Stimulated activated naive CD4-positive, alpha-beta T cell treated with Interleukin-2 at 50 U/mL for 16 hours (primary cell): ENCODE data around the gene HOXB9.
A peak's percentile ranks its signal among the peaks of the same experiment; 100 is the strongest.

ENCODE experiments used
- DNase-seq: peaks from one replicate; lab custom pipeline; 2025; lab: John Stamatoyannopoulos, UW

HOXB9 gene

DNA sequence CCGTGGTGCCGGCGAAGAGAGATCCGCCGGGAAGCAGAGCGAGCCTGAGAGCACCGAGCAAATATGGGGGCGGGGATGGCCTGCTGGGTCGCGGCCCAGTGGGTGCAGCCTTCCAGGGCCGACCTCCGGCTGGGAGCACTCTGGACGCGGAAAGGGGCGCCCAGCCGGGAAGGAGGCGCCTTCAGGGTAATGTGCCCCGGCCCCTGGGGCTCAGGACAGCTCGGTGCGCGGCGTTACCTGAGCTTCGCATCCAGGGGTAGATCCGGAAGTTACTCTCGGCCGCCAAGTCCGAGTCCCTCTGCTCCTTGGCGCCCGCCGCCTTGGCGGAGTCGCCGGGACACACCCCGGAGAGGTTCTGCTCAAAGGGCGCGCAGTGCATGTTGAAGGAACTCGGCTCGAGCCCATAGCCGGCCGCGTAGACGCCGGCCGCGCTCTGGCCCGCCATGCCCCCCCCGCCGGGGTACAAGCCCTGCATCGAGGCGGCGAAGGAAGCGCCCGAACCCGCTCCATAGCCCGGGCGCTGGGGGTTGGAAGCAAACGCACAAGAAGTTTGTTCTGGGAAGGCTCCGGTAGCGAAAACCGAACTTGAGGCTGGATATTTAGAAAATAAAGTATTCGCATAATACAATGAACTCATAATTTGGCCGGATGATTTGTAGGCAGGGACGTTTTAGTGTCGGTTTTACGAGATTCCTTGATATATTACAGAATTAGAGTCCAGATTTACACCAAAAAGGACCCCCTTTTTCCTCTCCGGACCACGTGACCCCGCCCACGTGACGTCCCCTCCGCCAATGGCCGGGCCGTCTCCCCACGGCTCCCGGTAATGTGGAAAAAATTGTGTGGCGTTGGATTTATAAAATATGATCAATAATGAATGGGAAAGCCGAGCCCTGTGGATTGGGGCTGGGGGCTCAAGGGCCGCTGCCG is 15.6 kb downstream of the HOXB9 start, which contains the start of gene HOXB7:
Gene HOXB7 (minus strand): TSS at position 736 of the 930 bp plus-strand sequence. CDS start 99 bp downstream, at position 637.
- DNase-seq = peak; percentile 64

DNA sequence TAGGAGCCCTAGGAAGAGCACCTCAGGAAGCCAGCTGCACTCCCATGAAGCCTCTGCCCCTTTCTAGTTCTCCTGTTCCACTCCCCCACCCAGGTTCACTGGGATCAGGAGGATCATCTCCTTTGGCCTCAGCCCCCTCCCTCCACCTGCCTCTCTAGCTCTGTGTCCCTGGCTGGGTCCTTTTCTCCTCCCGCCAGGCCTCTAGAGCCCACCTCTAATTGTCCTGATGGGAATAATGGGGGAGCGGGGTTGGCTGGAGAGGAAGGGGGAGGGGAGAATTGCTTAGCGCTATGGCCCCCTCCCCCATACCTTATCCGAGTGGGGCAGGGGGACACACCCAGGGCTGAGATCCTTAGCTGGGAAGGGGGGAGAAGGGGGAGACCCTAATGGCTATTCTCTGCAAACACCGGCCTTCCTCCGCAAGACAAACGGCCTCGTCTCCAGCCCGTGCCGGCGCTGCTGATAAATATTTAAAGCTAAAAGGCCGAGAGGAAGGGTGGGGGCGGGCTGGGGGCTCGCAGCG is 16.3 kb downstream of the HOXB9 start:
- DNase-seq = no peak

DNA sequence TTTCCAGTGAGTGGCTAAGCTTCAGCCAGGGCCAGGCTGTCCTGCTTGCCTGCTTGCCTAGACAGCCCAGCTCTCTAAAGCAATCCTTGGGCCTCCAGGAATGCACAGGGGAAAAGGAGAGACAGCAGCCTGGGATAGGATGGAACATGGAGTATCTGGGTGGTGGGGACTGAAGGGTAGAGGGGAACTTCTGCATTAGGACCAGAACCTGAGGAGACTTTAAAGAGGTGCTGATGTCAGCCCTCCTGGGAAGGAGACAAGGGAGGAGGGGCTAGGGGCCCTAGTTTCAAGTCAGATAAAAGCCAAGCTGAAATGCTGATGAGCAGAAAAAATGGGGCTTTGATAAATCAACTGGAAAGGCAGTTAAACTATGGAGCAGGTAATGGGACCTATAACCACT is 17.1 kb downstream of the HOXB9 start:
- DNase-seq = no peak

DNA sequence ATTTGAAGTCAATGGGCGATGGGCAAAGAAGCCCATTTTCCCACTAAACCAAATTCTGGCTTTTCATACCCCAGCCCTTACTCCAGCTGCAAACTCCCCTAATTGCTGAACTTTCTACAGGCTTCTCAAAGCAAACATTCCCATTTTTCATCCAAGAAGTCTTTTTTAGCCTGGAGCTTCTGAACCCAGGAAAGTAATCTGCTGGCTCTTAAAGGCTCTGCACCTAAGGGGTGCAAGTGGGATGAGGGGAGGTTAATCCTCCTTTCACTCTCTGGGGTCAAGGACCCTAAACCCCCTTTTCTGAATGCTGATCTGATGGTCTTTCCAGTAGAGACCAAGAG is 17.7 kb downstream of the HOXB9 start:
- no peak for DNase-seq

DNA sequence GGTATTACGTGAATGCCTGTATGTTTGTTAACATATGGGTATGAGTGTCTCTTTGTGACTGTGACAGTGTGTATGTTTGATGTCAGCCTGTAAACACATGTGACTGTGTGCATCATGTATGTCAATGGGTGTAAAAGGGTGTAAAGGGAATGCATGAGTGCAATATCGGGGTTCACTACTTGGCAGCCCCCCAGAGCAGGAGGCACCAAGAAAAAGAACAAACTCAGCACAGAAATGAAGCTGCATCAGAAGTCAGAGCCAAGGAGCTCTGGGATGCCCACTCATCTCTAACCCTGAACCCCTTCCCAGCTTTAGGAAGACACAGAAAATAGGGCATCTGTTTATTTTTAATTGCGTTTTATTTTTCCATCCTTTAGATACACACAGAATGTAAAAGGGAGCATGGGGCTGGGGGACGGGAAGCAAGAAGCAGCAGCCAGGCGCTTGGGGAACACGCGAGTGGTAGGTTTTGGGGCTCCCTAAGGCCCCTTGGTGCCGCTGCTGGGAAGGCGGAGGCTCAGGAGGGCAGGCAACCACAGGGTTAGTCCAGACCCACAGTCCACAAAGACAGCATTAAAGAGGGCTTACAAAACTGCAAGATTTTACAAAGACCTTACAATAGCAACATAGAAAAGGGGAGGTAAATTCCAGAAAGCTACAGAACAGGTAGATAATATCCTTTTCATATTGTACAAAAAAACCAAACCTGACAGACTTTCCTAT is 19.1 kb downstream of the HOXB9 start:
- DNase-seq = no peak

DNA sequence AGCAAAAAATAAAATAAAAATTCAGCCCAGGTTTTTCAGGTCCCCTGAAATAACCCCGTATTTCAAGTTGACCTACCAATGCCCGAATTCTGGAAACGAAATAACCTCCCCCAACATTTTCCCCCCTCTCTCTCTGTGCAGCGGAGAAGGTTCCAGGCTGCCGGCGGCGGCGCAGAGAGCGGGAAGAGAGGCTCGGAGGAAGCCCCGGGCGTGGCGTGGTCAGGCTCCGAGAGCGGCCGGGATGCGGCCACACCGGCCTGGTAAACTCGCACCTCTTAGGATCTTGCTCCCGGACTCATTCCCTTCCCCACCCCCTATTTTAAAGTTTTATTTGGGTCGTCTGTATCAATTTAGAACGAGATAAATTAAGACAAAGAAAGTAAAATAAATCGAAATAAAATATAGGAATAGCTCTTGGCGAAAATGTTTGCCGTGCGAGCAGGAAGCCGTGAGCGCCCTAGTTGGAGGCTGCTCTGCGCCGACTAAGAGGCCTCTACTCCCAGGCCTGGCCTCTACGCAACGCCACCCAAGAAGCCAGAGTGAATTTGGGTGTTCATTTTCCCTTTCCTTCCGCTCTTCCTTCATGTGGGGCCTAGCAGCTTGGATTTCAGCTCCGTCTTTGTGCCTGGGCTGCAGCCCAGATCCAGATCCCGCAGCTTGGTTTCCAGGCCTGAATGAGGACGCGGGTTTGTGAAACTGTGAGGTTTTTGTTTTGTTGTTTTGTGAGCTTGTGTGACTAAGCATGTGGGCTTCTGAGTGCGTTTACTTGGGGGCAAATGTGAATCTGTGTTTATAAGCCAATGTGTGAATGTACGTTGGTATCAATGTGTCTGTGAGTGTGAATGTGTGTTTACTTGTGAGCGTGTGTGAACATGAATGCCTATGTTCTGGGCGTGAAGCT is 19.9 kb downstream of the HOXB9 start:
- DNase-seq = no peak

DNA sequence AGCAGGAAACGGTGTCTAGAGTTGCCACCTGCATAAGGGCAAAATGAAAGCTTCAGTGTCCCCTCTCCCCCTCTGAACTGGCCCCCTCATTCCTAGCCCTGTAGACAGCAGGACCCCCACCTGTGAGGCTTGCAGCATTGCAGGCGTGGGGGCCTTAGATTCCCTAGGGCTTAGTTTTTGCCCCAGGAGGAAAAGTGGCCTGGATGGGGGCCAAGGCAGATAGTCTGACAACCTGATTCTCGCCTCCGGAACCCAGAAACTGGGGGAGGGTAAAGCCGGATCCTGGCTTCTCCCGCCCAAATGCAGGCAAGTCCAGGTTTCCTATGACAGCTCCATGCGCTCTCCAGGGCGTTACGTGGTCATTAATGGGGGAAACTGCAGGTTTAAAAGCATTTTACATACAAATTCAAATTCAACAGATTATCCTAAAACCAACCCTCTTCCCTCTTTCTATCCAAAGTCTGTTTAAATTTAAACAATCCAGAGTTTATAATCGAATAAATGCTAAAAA is 20.7 kb downstream of the HOXB9 start:
- DNase-seq = no peak

DNA sequence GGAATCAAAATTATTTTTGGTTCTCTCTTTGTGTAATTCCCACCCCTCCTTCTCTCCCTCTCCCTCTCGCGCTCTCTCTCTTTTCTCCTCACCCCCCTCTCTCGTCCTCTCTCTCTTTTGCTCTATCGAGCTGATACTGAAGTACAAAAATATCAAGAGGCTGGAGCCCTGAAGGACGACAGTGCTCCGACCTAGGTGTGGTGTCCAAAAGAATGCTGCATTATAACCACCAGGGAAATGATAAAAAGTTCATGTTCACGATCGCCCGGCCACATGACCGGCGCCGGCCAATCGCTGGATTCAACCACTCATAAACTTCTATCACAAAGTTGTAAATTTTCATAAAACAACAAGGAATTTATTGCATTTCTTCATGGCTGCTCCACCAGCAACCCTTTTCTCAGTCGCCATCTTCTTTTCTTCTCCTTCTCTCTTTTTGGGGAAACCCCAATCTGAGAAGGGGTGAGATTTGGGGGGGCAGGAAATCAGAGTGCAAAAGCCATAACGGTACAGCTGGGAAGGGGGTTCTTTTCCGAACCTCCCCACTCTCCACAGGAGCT is 21.3 kb downstream of the HOXB9 start, which contains the start of gene HOXB6:
Gene HOXB6 (minus strand): TSS at position 217 of the 560 bp plus-strand sequence. CDS start 6,836 bp downstream, outside the sequence.
- DNase-seq = no peak

DNA sequence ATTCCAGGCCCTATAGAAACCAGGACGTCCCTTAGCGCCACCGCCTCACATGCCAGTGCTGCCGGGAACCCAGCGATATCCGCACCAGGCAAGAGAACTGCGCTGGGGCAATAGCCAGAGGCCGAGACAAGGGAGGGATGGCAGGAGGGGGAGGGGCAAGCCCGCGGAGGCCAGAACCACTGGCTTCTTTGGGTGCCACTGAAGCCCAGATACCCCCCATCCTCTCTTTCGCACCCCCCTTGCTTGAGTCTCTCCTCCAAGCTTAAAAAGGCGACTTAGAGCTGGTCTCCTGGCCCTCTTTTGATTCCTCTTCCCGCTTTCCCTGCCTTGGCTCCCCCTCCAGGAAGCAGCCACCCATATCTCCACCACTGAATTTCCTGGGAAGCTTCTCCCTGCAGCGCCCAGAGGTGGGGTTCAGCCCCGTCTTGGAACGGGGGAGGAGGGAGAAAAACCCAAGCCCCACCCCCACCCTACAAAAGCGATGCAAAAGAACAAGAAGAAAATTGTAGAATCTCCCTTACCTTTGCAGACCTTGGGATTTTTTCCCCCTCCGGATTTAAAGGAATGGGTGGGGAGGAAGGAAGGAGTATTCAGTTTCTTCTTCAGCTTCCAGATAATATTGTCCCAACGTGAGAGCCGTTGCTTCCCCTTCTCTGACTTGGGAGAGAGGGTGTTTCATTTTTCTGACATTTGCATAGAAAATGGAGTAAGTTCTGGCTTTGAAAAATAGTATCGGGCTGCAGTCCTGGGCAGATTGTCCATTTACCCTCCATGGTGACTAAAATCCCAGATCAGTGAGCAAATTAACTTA is 22.0 kb downstream of the HOXB9 start:
- no peak for DNase-seq

DNA sequence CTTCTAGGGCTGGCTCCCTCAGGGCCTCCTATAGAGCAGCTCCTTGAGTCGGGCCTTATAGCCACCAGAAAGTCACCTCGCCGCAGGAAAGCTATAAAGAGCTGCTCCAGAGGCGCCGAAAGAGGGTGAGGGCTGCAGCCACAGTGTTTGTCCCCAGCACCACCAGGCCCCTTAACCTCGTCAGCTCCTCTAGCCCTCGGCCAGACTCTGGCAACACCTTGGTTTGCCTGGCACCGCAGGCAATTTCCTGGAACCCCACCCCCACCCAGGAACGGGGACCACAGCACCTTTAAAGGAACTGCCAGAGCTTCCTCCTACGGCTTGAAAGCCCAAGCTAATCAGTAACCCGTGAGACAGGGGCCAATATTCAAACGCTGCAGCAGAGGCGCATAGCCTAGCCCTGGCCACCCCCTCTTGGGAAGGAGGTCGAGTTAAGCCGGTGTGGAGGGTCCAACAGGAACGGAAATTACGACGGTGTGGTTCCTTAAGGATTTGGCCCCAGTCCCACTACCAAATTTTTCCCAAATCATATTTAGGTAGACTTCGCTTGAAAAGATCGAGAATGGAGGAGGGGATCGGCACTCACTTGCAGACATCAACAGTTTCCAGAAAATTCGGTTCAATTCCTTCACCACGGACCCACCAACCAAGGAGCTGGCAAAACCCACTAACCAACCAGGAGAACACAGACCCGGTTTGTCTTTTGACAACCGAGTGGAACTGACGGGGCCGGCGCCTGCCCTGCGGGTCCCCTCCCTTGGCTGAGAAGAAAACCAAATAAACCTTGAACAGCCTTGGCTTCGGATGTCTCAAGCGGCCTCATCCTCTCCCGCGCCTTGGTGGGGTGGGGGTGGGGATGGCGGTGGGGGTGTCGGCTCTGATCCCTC is 24.4 kb downstream of the HOXB9 start:
- no peak for DNase-seq

DNA sequence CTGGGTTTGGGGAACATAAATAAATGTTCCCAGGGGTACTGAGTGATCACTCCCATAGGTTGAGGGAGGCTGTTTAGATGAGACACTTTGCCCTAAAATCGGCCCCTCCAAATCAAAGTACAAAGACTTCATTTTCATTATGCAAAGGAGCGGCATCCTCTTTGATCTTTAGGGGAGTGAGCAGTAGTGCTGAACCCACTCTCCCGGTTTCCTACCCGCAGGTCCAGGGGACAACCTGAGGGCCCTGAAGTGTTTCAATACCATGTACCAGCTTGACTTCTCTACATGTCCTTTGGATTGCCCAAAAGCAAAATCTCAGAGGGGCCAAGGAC is 25.0 kb downstream of the HOXB9 start:
- no peak for DNase-seq

DNA sequence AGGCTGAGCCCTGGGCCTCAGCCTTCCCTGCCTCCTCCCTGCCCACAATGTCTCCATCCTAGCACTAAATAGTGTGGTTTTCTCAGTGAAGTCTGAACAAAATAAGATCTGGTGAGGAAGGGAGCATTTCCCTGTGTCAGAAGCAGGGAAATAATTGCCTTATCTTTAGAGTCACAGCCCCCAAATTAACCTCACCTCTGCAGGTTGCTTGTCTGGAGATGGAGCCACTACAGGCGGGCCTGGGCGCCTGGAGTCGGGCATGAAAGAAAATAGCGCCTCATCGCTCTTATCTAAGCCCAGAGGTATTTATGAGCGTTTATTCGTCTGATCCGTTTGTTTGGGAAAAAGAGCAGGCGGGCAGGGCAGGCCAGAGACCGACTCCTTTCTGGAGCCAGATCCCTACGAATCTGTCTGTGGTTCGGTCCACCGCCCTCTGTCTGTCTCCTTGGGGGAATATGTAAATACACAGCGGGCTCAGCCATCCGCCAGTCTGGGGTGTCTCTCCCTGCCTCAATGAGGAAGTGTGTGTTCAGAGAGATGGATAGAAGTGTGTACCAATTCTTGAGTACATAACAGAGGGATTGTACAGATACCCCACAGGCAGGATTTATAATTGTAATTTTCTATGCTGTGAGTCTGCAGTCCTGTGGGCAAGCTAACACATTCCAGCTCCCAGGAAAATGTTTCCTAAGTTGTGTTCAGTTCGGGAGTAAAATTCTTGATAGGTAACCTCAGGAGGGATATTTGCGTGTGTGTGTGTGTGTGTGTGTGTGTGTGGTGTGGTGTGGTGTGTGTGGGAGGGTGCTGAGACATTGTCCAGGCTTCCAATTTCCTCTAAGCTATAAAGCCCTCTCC is 25.7 kb downstream of the HOXB9 start:
- no peak for DNase-seq

DNA sequence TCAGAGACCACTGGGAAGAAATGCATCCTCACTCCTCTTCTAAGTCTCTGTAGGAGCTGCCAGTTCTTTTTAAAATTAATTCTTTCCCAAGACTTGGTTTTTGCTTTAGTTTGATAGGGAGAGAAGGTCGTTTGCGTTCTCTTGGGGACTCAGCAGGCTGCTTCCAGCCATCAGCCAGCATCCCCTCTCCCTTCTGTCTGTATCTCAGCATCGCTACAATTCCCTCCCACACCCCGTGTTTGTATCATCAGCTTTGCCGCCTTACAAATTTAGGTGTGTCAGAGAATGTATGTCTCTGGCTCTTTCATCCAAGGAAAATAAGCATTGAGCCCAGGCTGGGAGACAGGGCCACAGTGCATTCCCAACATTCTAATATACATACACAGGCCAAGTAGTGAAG is 26.8 kb downstream of the HOXB9 start:
- DNase-seq = no peak

DNA sequence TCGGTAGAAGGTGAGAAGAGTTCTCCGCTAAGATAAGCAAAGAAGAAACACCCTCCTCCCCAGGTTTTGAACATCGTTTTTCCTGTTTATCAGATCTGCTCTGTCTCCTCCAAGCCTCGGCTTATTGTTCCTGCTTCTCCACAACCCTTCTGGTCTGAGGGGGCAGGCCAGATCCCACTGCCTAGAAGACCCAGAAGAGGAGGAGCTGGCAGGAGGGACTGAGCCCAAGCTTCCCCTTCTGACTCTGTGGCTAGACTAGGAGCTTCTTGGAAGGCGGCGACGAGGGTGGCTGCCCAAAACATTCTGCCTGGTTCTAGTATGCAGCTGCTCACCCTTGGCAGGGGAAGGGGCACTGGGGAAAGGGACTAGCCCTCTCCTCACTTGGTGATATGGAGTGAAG is 27.4 kb downstream of the HOXB9 start:
- no peak for DNase-seq

DNA sequence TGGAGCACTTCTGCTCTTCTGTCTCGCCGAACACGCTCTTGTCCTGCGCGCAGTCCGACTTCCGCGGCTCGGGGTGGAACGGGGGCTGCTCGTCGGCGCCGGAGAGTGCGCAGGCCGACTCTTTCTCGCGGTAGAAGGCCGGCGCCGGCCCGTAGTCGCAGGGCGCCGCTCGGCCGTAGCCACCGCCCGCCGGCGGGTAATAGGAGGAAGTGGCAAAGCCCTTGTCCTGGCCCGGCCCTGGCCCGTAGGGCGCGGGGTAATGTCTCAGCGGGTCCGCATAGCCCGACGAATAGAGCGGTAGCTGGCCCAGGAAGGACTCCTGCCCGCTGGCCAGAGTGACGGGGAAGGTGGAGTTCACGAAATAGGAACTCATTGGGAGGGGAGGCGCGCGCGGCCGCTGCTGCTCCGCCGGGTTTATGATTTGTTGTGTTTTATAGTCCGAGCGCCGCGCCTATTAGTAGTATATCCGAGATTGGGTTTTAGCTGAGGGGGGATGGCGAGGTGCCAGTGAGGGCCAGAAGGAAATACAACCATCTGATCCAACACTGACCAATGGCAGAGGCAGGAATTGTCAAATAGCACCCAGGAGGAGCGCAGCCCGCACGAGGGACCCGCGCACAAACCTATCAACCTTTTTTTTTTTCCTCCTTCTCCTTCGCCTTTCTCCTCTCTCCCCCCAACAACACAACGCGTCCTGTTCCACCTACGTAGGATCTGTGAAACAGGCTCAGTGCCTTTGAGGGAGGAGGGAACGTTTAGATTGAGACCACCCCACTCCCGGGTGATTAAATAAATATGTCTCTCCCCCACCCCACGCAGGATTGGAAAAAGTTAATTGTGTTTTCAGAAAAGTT is 28.2 kb downstream of the HOXB9 start:
- DNase-seq = peak; percentile 16

DNA sequence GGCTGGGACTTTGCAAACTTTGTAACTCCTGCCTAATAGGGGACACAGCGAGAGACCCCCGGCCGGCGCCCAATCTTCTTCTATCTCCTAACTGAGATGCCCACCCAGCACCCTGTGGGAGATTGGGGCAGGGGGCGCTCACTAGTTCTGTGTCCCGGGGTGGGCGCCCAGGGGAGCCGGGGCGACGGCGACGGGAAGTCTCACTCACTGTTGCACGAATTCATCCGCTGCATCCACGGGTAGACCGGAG is 28.7 kb downstream of the HOXB9 start:
- DNase-seq = no peak

DNA sequence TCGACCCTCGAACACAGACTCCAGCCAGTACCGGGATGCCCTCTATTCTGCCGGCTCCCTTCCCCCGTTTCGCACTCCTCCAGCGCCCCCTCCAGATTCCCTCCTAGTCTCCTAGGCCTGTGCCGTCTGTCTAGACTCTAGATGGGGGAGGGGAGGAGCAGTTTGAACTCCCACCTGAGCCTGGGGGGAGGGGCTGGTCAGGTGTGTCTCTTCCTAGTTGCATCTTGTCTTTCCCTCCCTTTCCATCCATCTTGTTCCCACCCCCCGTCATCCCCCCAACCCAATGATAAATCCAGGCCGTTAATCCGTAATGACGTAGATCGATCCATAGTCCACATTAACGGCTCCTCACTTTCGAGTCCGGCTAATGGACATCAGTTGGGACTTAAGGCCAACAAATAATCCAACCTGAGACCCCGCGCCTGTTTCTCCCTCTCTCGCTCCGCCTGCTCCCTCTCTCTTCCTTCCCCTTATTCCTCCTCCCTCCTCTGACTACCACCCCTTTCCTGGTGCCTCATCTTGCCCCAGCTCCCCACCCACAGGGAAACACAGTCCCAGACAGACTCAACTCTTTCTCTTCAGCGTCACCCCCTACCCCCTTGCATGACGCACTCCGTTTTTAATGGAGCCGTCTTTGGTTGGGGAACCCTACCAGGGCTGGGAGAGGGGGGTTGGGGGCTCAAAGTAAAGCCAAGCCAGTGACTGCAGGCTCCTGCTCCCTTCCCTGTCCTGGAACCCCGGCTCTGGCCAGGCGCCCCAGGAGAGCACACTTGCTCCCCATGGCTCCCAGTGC is 29.2 kb downstream of the HOXB9 start:
- DNase-seq = no peak
